ENCODE results near the gene TST. TPM values are rescaled to one million over a fixed set of nuclear protein-coding genes. Genes with fewer than 3 reads are reported as not detected.

TST gene
- total RNA-seq, 2 experiments from 2014 or later = 5.5 TPM

DNA sequence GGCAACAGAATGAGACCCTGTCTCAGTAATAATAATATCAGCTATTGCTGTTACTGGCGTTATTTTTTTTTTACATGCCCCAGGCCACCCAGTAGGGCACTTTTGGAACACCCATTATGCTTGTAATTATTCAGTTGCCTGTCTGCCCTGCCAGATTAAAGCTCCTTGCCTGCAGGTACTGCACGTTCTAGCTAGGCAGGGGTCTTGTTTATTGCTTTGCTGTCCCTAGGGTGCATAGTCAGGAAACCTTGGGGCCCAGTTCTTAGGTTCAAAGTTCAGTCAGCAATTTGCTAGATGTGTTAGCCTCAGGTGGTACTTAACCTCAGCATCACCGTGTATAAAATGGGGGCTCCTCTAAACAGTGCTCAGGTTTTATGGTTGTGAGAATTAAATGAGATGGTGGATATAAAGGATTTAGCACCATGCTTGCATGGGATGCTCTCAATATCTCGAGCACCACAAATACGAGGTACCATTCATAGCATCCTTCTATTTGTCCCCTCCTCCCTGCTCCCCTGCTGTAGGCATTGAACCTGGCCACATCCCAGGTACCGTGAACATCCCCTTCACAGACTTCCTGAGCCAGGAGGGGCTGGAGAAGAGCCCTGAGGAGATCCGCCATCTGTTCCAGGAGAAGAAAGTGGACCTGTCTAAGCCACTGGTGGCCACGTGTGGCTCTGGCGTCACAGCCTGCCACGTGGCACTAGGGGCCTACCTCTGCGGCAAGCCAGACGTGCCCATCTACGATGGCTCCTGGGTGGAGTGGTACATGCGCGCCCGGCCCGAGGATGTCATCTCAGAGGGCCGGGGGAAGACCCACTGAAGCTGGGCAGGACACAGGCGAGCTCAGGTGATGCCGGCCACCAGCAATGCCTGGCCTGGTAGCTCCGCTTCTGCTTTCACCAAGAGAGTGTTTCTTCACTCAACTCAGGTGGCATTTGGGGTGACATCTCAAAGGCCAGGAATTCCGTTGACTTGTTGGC, 9.7 kb upstream of the TST start:
- no peak for DNase-seq
- intact Hi-C loops (cut with micrococcal nuclease) = no loop called here
- Mint-ChIP-seq H3K4me1 (ENCODE audit: low read depth) (no peaks in the 10 kb centered on the region), H3K36me3 (no peaks in the 10 kb centered on the region), H3K9me3 (no peaks in the 10 kb centered on the region), H3K27ac (no peak overlapping the region), H3K4me3 (no peak overlapping the region), H3K27me3 (no peaks in the 10 kb centered on the region)
- POLR2A ChIA-PET = no interaction called here
- CTCF ChIA-PET = interaction anchor here (1.3 kb wide), 2 partner anchors 16 to 17 kb away, joined by 5 read pairs; no protein-coding TSS in a partner anchor

DNA sequence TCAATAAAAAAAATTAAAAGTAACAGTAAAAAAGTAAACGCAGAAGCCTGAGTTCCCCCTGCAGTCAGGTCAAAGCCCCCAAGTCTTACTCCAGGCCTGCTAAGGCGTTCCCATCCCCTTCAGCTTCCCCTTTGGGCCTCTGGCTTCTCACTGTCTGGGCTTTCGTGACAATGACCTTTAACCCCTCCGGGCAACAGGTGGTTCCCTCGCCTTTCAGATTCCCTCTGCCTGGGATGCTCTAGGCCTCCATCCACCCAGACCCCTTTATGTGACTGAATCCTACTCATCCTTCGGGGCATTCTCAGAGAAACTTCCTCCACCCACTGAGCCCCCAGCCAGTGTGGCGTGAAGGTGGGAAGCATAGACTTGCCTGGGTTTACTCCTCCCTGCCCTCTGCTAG, 8.3 kb upstream of the TST start:
- no peak for DNase-seq
- intact Hi-C loops (cut with micrococcal nuclease) = no loop called here
- Mint-ChIP-seq H3K4me3 (no peak overlapping the region), H3K4me1 (ENCODE audit: low read depth) (no peaks in the 10 kb centered on the region), H3K27ac (no peak overlapping the region), H3K27me3 (no peaks in the 10 kb centered on the region), H3K9me3 (no peaks in the 10 kb centered on the region), H3K36me3 (no peaks in the 10 kb centered on the region)
- ChIA-PET CTCF (no interaction called here), POLR2A (no interaction called here)

DNA sequence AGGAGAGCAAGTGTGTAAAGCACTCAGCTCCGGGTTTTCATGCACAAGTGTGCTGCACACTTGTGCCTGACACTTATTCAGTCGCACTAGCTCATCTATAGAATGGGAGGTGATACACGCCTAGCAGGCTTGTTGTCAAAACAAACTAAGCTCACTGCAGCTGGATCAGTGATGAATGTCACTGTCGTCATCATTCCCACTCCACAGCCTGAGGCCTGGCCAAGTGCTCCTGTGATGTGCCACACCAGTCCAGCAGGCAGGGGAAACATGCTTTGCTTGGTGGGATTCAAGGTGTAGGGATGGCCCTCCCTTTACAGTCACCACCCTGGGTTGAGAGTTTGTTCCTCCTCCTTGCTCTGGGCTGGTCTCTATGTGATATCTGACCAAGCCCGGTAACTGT, 7.1 kb upstream of the TST start:
- Mint-ChIP-seq H3K4me3 (no peak overlapping the region), H3K27ac (no peak overlapping the region), H3K36me3 (no peaks in the 10 kb centered on the region), H3K9me3 (no peaks in the 10 kb centered on the region), H3K27me3 (no peaks in the 10 kb centered on the region), H3K4me1 (ENCODE audit: low read depth) (peaks cover 4% of the 10 kb centered on the region)
- no peak for DNase-seq
- POLR2A ChIA-PET = no interaction called here
- CTCF ChIA-PET = interaction anchor here (1.1 to 1.5 kb wide), 2 partner anchors 17 to 245 kb away, joined by 3 read pairs; no protein-coding TSS in a partner anchor
- intact Hi-C loops (cut with micrococcal nuclease) = no loop called here

DNA sequence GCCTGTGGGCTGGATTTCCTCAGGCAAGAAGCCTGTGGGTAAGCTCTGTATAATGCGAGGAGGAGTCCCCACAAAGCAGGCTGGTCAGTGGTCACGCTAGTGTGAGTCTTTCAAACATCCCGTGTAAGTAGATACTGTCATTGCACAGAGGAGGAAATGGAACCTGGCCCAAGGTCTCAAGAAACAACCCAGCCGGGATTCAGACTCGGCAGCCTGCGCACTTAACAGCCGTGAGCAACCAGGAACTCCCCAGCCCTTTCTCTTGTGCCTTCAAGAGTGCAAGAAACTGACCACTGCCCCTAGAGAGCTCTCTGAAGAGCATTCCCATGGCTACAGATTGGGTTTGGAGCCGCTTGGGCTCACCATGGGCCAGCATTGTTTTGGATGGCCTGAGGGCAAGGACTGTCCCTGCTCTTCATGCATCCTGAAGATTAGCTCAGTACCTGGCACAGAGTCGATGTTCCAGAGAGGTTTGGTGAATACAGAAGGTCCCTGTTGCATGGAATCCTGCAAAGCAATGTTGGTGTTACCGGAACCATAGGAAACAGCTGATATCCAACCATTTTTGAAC, 6.3 kb upstream of the TST start:
- Mint-ChIP-seq H3K4me1 (ENCODE audit: low read depth) (peaks cover 4% of the 10 kb centered on the region), H3K9me3 (no peaks in the 10 kb centered on the region), H3K27ac (no peak overlapping the region), H3K27me3 (no peaks in the 10 kb centered on the region), H3K36me3 (no peaks in the 10 kb centered on the region), H3K4me3 (no peak overlapping the region)
- CTCF ChIA-PET = interaction anchor here (1.1 to 1.5 kb wide), 3 partner anchors 18 to 244 kb away, joined by 3 read pairs; no protein-coding TSS in a partner anchor
- intact Hi-C loops (cut with micrococcal nuclease) = no loop called here
- POLR2A ChIA-PET = no interaction called here
- DNase-seq = no peak

DNA sequence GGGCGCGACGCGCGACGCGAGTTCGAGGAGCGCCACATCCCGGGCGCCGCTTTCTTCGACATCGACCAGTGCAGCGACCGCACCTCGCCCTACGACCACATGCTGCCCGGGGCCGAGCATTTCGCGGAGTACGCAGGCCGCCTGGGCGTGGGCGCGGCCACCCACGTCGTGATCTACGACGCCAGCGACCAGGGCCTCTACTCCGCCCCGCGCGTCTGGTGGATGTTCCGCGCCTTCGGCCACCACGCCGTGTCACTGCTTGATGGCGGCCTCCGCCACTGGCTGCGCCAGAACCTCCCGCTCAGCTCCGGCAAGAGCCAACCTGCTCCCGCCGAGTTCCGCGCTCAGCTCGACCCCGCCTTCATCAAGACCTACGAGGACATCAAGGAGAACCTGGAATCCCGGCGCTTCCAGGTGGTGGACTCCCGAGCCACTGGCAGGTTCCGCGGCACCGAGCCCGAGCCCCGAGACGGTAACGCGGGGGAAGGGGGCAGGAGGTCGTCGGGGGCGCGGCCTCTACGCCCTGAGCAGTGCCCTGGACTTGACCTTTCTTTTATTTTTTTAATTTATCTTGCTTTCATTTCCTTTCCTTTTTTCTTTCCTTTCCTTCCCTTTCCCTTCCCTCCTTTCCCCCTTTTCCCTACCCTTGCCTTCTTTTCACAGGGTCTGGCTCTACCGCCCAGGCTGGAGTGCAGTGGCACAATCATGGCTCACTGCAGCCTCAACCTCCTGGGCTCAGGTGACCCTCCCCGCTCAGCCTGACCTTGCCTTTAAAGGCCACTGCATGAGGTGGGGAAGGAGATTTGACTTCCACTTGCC, 5.3 kb upstream of the TST start:
- Mint-ChIP-seq H3K36me3 (no peaks in the 10 kb centered on the region), H3K4me1 (ENCODE audit: low read depth) (peaks cover 9% of the 10 kb centered on the region)
- no peak for DNase-seq

DNA sequence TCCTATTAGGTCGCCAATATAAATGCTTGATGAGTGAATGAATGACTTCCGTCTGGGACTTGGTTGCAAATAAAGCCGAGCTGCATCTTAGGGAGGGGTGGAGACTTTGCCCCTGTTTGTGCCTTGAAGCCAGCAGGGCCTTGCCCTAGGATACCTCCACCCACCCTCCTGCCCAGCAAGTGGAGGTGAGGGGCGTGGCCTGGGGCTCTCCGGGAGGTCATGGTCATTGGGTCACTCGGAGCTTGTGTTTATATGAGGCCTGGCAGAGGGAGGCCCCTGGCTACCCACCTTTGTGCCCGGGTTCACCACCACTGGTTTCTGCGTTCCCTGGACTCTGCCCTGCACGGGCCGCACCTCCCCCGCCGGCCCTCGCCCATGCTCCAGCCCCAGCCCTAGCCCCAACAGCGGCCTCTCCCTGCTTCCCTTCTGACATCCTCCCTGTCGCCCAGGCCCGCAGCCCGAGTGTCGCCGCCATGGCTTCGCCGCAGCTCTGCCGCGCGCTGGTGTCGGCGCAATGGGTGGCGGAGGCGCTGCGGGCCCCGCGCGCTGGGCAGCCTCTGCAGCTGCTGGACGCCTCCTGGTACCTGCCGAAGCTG, 4.6 kb upstream of the TST start:
- H3K27ac Mint-ChIP-seq = no peak overlapping the region
- ChIA-PET CTCF (interaction anchor here (1.0 to 3.5 kb wide), 2 partner anchors 21 to 26 kb away, joined by 5 to 11 read pairs; no protein-coding TSS in a partner anchor), POLR2A (no interaction called here)
- H3K4me3 Mint-ChIP-seq = no peak overlapping the region
- no peak for DNase-seq
- H3K27me3 Mint-ChIP-seq = peaks cover 3% of the 10 kb centered on the region
- peaks cover 9% of the 10 kb centered on the region for H3K4me1 Mint-ChIP-seq (ENCODE audit: low read depth)
- H3K36me3 Mint-ChIP-seq = no peaks in the 10 kb centered on the region
- H3K9me3 Mint-ChIP-seq = no peaks in the 10 kb centered on the region
- intact Hi-C loops (cut with micrococcal nuclease) = loop anchor here (2.0 kb wide), 1 partner anchor 21 kb away; no protein-coding TSS in a partner anchor

More for the DNA sequence above, 5.3 kb upstream of the TST start:
- CTCF ChIA-PET = interaction anchor here (1.2 kb wide), 1 partner anchor 78 kb away, joined by 3 read pairs; no protein-coding TSS in a partner anchor
- no peaks in the 10 kb centered on the region for H3K9me3 Mint-ChIP-seq
- no peak overlapping the region for H3K27ac Mint-ChIP-seq
- H3K27me3 Mint-ChIP-seq = peaks cover 3% of the 10 kb centered on the region
- POLR2A ChIA-PET = no interaction called here
- intact Hi-C loops (cut with micrococcal nuclease) = no loop called here
- no peak overlapping the region for H3K4me3 Mint-ChIP-seq

DNA sequence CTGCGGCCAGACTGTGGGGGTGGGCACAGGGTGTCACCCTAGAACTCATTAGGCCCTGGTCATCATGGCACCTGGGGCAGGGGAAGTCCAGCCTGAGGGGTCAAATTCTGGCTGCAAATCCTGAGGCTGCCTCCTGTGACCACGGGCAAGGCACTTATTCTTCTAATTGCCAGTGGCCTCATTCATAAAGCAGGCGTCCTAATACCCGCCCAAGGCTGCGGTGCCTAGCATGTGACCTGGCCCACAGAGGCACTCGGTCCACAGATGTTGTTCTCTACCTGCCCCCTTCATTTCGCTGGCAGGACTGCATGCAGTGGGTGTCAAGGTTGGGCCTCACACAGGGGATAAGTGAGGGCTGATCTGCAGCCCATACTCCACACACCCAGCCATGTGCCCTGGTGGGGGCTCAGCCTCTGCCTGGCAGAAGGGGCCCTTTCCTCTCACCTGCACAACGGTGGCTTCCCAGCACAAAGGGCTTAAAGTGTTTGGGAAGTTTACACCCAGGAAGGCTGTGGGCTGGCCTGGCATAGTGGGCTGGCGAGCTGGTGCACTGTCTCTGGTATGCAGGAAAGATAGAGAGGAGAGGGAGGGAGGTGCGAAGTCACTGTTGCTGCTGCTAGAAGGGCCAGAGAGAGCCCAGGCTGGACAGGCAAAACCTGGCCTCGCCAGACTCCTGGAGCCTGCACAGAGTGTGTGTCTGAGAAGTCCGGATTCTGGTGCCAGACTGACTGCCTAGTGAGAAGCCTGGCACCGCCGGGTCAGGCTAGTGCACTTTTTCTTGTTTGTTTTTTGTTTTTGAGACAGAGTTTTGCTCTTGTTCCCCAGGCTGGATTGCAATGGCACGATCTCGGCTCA, 3.5 kb upstream of the TST start:
- H3K36me3 Mint-ChIP-seq = no peaks in the 10 kb centered on the region
- ChIA-PET POLR2A (no interaction called here), CTCF (interaction anchor here (0.9 to 3.5 kb wide), 12 partner anchors 10 to 135 kb away, joined by 3 to 14 read pairs (median 5); a partner anchor contains a TSS)
- H3K27me3 Mint-ChIP-seq = peaks cover 3% of the 10 kb centered on the region
- peaks cover 9% of the 10 kb centered on the region for H3K4me1 Mint-ChIP-seq (ENCODE audit: low read depth)
- H3K4me3 Mint-ChIP-seq = no peak overlapping the region
- no peak for DNase-seq
- intact Hi-C loops (cut with micrococcal nuclease) = loop anchor here (2.0 kb wide), 1 partner anchor 22 kb away; no protein-coding TSS in a partner anchor
- H3K9me3 Mint-ChIP-seq = no peaks in the 10 kb centered on the region
- no peak overlapping the region for H3K27ac Mint-ChIP-seq

DNA sequence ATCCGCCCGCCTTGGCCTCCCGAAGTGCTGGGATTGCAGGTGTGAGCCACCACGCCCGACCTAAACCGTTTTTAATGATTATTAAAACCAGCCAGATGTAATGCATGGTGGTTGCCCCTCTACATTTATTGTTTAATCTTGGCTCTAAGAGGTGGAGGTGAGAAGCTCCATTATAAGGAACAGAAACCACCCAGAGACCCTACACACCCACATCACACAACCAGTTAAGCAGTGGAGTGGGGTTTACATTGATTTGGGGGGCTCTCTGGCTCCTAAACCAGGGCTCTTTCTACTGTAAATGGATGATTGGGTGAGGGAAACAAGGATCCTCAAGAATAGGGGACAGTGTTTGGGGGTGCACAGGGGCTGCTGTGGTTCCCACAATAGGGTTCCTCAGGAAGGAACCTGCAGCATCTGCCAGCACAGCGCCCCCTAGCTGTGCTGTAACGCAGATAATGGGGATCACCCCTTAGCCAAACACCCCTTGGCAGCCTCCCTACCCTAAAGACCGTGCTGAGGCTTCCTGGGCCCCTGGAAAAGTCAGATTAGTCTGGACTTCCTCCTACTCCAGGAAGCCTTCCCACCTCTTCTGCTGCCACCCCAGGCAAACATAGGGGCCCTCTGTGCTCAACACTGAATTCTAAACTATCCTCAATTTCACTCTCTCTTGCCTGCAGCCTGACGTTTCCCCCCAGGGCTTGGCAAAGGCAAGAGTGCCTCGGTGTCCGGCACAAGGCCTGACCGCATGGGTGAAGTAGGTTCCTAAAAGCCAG, 2.6 kb upstream of the TST start:
- no peak overlapping the region for H3K27ac Mint-ChIP-seq
- H3K36me3 Mint-ChIP-seq = no peaks in the 10 kb centered on the region
- no peak overlapping the region for H3K4me3 Mint-ChIP-seq
- POLR2A ChIA-PET = no interaction called here
- intact Hi-C loops (cut with micrococcal nuclease) = loop anchor here (2.0 kb wide), 1 partner anchor 23 kb away; no protein-coding TSS in a partner anchor
- no peaks in the 10 kb centered on the region for H3K9me3 Mint-ChIP-seq
- peak; percentile 64 for DNase-seq
- peaks cover 9% of the 10 kb centered on the region for H3K4me1 Mint-ChIP-seq (ENCODE audit: low read depth)
- CTCF ChIA-PET = interaction anchor here (0.7 to 3.5 kb wide), 14 partner anchors 11 to 283 kb away, joined by 3 to 14 read pairs (median 4); a partner anchor contains a TSS
- H3K27me3 Mint-ChIP-seq = peaks cover 3% of the 10 kb centered on the region

DNA sequence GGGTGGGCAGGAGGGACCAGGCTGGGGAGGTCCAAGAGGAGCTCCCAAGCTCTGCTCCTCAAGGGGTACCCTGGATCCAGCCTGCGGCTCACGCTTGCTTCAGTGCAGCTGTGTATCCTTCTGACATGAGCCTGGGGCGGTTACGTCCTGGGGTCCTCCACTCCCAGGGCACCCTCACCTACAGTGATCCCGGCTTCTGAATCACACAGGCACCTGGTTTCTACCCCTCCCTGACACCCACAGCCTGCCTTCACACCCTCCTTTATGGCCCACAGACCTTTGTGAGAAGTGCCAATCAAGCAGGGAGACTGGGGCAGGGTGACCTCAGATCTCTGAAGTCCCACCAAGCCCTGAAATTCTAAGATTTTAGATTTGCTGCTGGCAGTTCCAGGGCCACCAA, 1.8 kb upstream of the TST start:
- H3K9me3 Mint-ChIP-seq = no peaks in the 10 kb centered on the region
- H3K4me1 Mint-ChIP-seq (ENCODE audit: low read depth) = peaks cover 9% of the 10 kb centered on the region
- H3K36me3 Mint-ChIP-seq = no peaks in the 10 kb centered on the region
- H3K27ac Mint-ChIP-seq = no peak overlapping the region
- no peak overlapping the region for H3K4me3 Mint-ChIP-seq
- CTCF ChIA-PET = interaction anchor here (0.7 to 3.5 kb wide), 13 partner anchors 11 to 284 kb away, joined by 3 to 14 read pairs (median 5); a partner anchor contains a TSS
- DNase-seq = no peak
- intact Hi-C loops (cut with micrococcal nuclease) = no loop called here
- POLR2A ChIA-PET = no interaction called here
- H3K27me3 Mint-ChIP-seq = peaks cover 3% of the 10 kb centered on the region

DNA sequence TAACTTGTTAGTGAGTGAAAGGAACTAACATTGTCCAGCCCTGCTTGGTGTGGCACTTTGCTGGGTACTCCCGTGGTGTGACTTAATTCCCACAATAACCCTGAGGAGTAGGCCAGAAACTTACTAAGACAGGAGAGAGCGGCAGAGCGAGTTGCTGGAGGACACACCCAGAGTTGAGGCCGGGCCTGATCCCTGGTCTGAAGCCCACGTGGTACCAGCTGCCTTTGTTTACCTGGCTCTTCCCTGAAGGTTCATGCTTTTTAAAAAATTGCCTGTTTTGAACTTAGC, 889 bp upstream of the TST start:
- Mint-ChIP-seq H3K9me3 (no peaks in the 10 kb centered on the region), H3K27me3 (peaks cover 3% of the 10 kb centered on the region), H3K27ac (no peak overlapping the region), H3K4me3 (peak overlapping the region; percentile 89), H3K4me1 (ENCODE audit: low read depth) (peaks cover 9% of the 10 kb centered on the region), H3K36me3 (no peaks in the 10 kb centered on the region)
- POLR2A ChIA-PET = no interaction called here
- intact Hi-C loops (cut with micrococcal nuclease) = no loop called here
- CTCF ChIA-PET = interaction anchor here (1.0 to 1.6 kb wide), 4 partner anchors 15 to 262 kb away, joined by 3 to 8 read pairs (median 4); no protein-coding TSS in a partner anchor
- no peak for DNase-seq
